Measurements from ENCODE around the gene ACACB.
"Not testable (repeated sequence)": the region's sequence is repeated elsewhere in the genome, so short reads cannot be mapped to it uniquely, and the experiment has no call there.

ACACB gene

GRCh38 chr12:109139791-109140190, 23.4 kb downstream of the ACACB start:
- Histone ChIP-seq H3K9ac (ENCODE audit: insufficient read length) (no peak overlapping the region), H3K27ac (peak overlapping the region; percentile 90), H3K4me3 (no peak overlapping the region), H3K9me3 (ENCODE audit: low read depth, low read length) (0 out of 2 replicates have a peak, but pooled peaks cover 3% of the 10 kb centered on the region), H3K36me3 (ENCODE audit: insufficient read depth, low read length) (no peaks in the 10 kb centered on the region)
- DNase-seq (ENCODE audit: low read depth, low spot score) = no peak
- TF ChIP-seq FOXP2 (optimal IDR thresholded peaks at IDR 0.05; ENCODE audit: control extremely low read depth, extremely low read length, insufficient read depth) = no peak
- TF ChIP-seq POLR2AphosphoS5 (IDR thresholded peaks at IDR 0.05; ENCODE audit: borderline replicate concordance, low read depth, low read length) = no peak
- no peak for TF ChIP-seq EZH2 (IDR thresholded peaks at IDR 0.05)

- no peak for DNase-seq (ENCODE audit: low read depth, low spot score)
- Histone ChIP-seq H3K36me3 (ENCODE audit: insufficient read depth, low read length) (no peaks in the 10 kb centered on the region), H3K9me3 (ENCODE audit: low read depth, low read length) (0 out of 2 replicates have a peak, but pooled peaks cover 3% of the 10 kb centered on the region), H3K27ac (peak overlapping the region; percentile 95), H3K4me3 (no peak overlapping the region), H3K9ac (ENCODE audit: insufficient read length) (peak overlapping the region; percentile 26)
- TF ChIP-seq POLR2AphosphoS5 (IDR thresholded peaks at IDR 0.05; ENCODE audit: borderline replicate concordance, low read depth, low read length) = no peak
- no peak for TF ChIP-seq EZH2 (IDR thresholded peaks at IDR 0.05)
- no peak for TF ChIP-seq FOXP2 (optimal IDR thresholded peaks at IDR 0.05; ENCODE audit: control extremely low read depth, extremely low read length, insufficient read depth)
Observed at GRCh38 chr12:109140560-109140959, 24.2 kb downstream of the ACACB start.

GRCh38 chr12:109144224-109144623, 27.8 kb downstream of the ACACB start:
- Histone ChIP-seq H3K36me3 (ENCODE audit: insufficient read depth, low read length) (no peaks in the 10 kb centered on the region), H3K9me3 (ENCODE audit: low read depth, low read length) (no peaks in the 10 kb centered on the region), H3K27ac (no peak overlapping the region), H3K9ac (ENCODE audit: insufficient read length) (no peak overlapping the region), H3K4me3 (no peak overlapping the region)
- TF ChIP-seq EZH2 (IDR thresholded peaks at IDR 0.05) = no peak
- no peak for TF ChIP-seq POLR2AphosphoS5 (IDR thresholded peaks at IDR 0.05; ENCODE audit: borderline replicate concordance, low read depth, low read length)
- TF ChIP-seq FOXP2 (optimal IDR thresholded peaks at IDR 0.05; ENCODE audit: control extremely low read depth, extremely low read length, insufficient read depth) = no peak
- DNase-seq (ENCODE audit: low read depth, low spot score) = no peak

GRCh38 chr12:109147126-109147525, 30.7 kb downstream of the ACACB start:
- not testable (repeated sequence) for H3K27ac ChIP-seq; H3K4me3 ChIP-seq; H3K9ac ChIP-seq (ENCODE audit: insufficient read length); DNase-seq (ENCODE audit: low read depth, low spot score); H3K9me3 ChIP-seq (ENCODE audit: low read depth, low read length); H3K36me3 ChIP-seq (ENCODE audit: insufficient read depth, low read length)

GRCh38 chr12:109147954-109148353, 31.6 kb downstream of the ACACB start:
- H3K36me3 ChIP-seq (ENCODE audit: insufficient read depth, low read length) = no peaks in the 10 kb centered on the region
- no peak overlapping the region for H3K4me3 ChIP-seq
- H3K27ac ChIP-seq = peak overlapping the region; percentile 79
- no peaks in the 10 kb centered on the region for H3K9me3 ChIP-seq (ENCODE audit: low read depth, low read length)
- no peak for TF ChIP-seq EZH2 (IDR thresholded peaks at IDR 0.05)
- no peak for TF ChIP-seq POLR2AphosphoS5 (IDR thresholded peaks at IDR 0.05; ENCODE audit: borderline replicate concordance, low read depth, low read length)
- no peak for TF ChIP-seq FOXP2 (optimal IDR thresholded peaks at IDR 0.05; ENCODE audit: control extremely low read depth, extremely low read length, insufficient read depth)
- DNase-seq (ENCODE audit: low read depth, low spot score) = no peak
- H3K9ac ChIP-seq (ENCODE audit: insufficient read length) = peak overlapping the region; percentile 12

- Histone ChIP-seq H3K27ac (peak overlapping the region; percentile 35; the same call in 1 of the 2 replicates), H3K4me3 (no peak overlapping the region), H3K9ac (ENCODE audit: insufficient read length) (no peak overlapping the region), H3K9me3 (ENCODE audit: low read depth, low read length) (no peaks in the 10 kb centered on the region), H3K36me3 (ENCODE audit: insufficient read depth, low read length) (no peaks in the 10 kb centered on the region)
- DNase-seq (ENCODE audit: low read depth, low spot score) = no peak
- no peak for TF ChIP-seq EZH2 (IDR thresholded peaks at IDR 0.05)
- TF ChIP-seq POLR2AphosphoS5 (IDR thresholded peaks at IDR 0.05; ENCODE audit: borderline replicate concordance, low read depth, low read length) = no peak
- no peak for TF ChIP-seq FOXP2 (optimal IDR thresholded peaks at IDR 0.05; ENCODE audit: control extremely low read depth, extremely low read length, insufficient read depth)
Observed at GRCh38 chr12:109150124-109150640, 33.8 kb downstream of the ACACB start.

GRCh38 chr12:109151457-109151856, 35.1 kb downstream of the ACACB start:
- Histone ChIP-seq H3K27ac (0 out of 2 replicates have a peak overlapping the region, but pooled peaks have one; percentile 2), H3K9me3 (ENCODE audit: low read depth, low read length) (no peaks in the 10 kb centered on the region), H3K4me3 (no peak overlapping the region), H3K9ac (ENCODE audit: insufficient read length) (no peak overlapping the region), H3K36me3 (ENCODE audit: insufficient read depth, low read length) (no peaks in the 10 kb centered on the region)
- TF ChIP-seq FOXP2 (optimal IDR thresholded peaks at IDR 0.05; ENCODE audit: control extremely low read depth, extremely low read length, insufficient read depth) (no peak), POLR2AphosphoS5 (IDR thresholded peaks at IDR 0.05; ENCODE audit: borderline replicate concordance, low read depth, low read length) (no peak), EZH2 (IDR thresholded peaks at IDR 0.05) (no peak)
- DNase-seq (ENCODE audit: low read depth, low spot score) = no peak

- H3K27ac ChIP-seq = no peak overlapping the region
- no peaks in the 10 kb centered on the region for H3K9me3 ChIP-seq (ENCODE audit: low read depth, low read length)
- peak overlapping the region; percentile 51 for H3K9ac ChIP-seq (ENCODE audit: insufficient read length)
- no peak for DNase-seq (ENCODE audit: low read depth, low spot score)
- TF ChIP-seq POLR2AphosphoS5 (IDR thresholded peaks at IDR 0.05; ENCODE audit: borderline replicate concordance, low read depth, low read length) (no peak), FOXP2 (optimal IDR thresholded peaks at IDR 0.05; ENCODE audit: control extremely low read depth, extremely low read length, insufficient read depth) (no peak), EZH2 (IDR thresholded peaks at IDR 0.05) (no peak)
- H3K36me3 ChIP-seq (ENCODE audit: insufficient read depth, low read length) = no peaks in the 10 kb centered on the region
- peak overlapping the region; percentile 96 for H3K4me3 ChIP-seq
Observed at GRCh38 chr12:109153821-109154441, 37.5 kb downstream of the ACACB start.
